Mesenchymal stem cell (in vitro differentiated cells and primary cell): Measurements from ENCODE around the gene CEP20.
A peak's percentile ranks its signal among the peaks of the same experiment; 100 is the strongest.

Experiments used
- DNase-seq: peaks from one replicate; pipeline ENCODE4 v3.0.0-alpha.2; 2013
- H2AFZ ChIP-seq: one replicate; pipeline ENCODE4 v1.6.1; 2013; ENCODE audit warnings: low read depth, mild to moderate bottlenecking, control low read depth, inconsistent platforms, low read length, moderate library complexity
- H2AK5ac ChIP-seq: 2 replicates; pipeline ENCODE4 v1.6.1; 2013; ENCODE audit warnings: low read length, moderate library complexity, mild to moderate bottlenecking, inconsistent platforms; ENCODE audit not compliant: severe bottlenecking
- H2BK120ac ChIP-seq: one replicate; pipeline ENCODE4 v1.6.1; 2013; ENCODE audit warnings: low read depth, mild to moderate bottlenecking, inconsistent platforms, low read length, moderate library complexity
- H2BK12ac ChIP-seq, 2 experiments: one replicate each; pipeline ENCODE4 v1.6.1; 2013; ENCODE audit warnings: inconsistent platforms in 2 of 2, low read length in 2 of 2, mild to moderate bottlenecking in 2 of 2, moderate library complexity in 2 of 2, control low read depth in 1 of 2
- H2BK15ac ChIP-seq: one replicate; pipeline ENCODE4 v1.6.1; 2013; ENCODE audit warnings: mild to moderate bottlenecking, low read depth, inconsistent platforms; ENCODE audit not compliant: poor library complexity, severe bottlenecking
- H2BK5ac ChIP-seq: 2 replicates; pipeline ENCODE4 v1.6.1; 2013; ENCODE audit warnings: low read depth, mild to moderate bottlenecking, low read length, control low read depth, inconsistent platforms; ENCODE audit not compliant: poor library complexity, severe bottlenecking
- H3K14ac ChIP-seq, 2 experiments: one replicate each; pipeline ENCODE4 v1.6.1; 2013; ENCODE audit warnings: inconsistent platforms in 2 of 2, low read length in 2 of 2, control low read depth in 1 of 2, mild to moderate bottlenecking in 1 of 2, moderate library complexity in 1 of 2
- H3K18ac ChIP-seq, 2 experiments: one replicate each; pipeline ENCODE4 v1.6.1; 2013; ENCODE audit warnings: inconsistent platforms in 2 of 2, low read length in 2 of 2, control low read depth in 1 of 2, low read depth in 1 of 2, mild to moderate bottlenecking in 1 of 2
- H3K23ac ChIP-seq, 2 experiments: one replicate each; pipeline ENCODE4 v1.6.1; 2013; ENCODE audit warnings: inconsistent platforms in 2 of 2, low read length in 2 of 2, mild to moderate bottlenecking in 2 of 2, moderate library complexity in 2 of 2, control low read depth in 1 of 2
- H3K27ac ChIP-seq: 2 replicates; pipeline ENCODE4 v1.5.1; 2013; ENCODE audit warnings: mild to moderate bottlenecking, moderate library complexity, low read length, control low read depth, inconsistent platforms; ENCODE audit not compliant: poor library complexity, severe bottlenecking
- H3K27me3 ChIP-seq, 2 experiments: 2 replicates each; pipeline versions ENCODE4 v1.6.1 to v1.7.0; 2013; ENCODE audit warnings: low read length in 2 of 2, mild to moderate bottlenecking in 2 of 2, moderate library complexity in 2 of 2, control low read depth in 1 of 2, inconsistent platforms in 1 of 2; ENCODE audit not compliant: control insufficient read depth in 1 of 2, insufficient read depth in 1 of 2
- H3K36me3 ChIP-seq, 2 experiments: 2 replicates each; pipeline versions ENCODE4 v1.6.1 to v1.7.0; 2013; ENCODE audit warnings: low read length in 2 of 2, control low read depth in 1 of 2, inconsistent platforms in 1 of 2, low read depth in 1 of 2, mild to moderate bottlenecking in 1 of 2; ENCODE audit not compliant: insufficient read depth in 2 of 2, control insufficient read depth in 1 of 2
- H3K4ac ChIP-seq, 2 experiments: one replicate each; pipeline ENCODE4 v1.6.1; 2013; ENCODE audit warnings: inconsistent platforms in 2 of 2, low read length in 2 of 2, mild to moderate bottlenecking in 2 of 2, moderate library complexity in 2 of 2, control low read depth in 1 of 2, low read depth in 1 of 2
- H3K4me1 ChIP-seq: 2 replicates; pipeline ENCODE4 v1.6.1; 2013; ENCODE audit warnings: low read depth, low read length, control low read depth; ENCODE audit not compliant: control insufficient read depth, insufficient read depth
- H3K4me2 ChIP-seq: 2 replicates; pipeline ENCODE4 v1.6.1; 2013; ENCODE audit warnings: low read length, mild to moderate bottlenecking, inconsistent platforms; ENCODE audit not compliant: poor library complexity, severe bottlenecking
- H3K4me3 ChIP-seq, 2 experiments: 2 replicates each; pipeline versions ENCODE4 v1.5.1 to v1.7.0; 2013; ENCODE audit warnings: low read length in 2 of 2, mild to moderate bottlenecking in 2 of 2, control low read depth in 1 of 2, low read depth in 1 of 2; ENCODE audit not compliant: insufficient read depth in 1 of 2
- H3K79me1 ChIP-seq: replicated peaks from 2 replicates; pipeline ENCODE4 v1.6.1; 2013; ENCODE audit warnings: mild to moderate bottlenecking, control low read depth, low read length, inconsistent platforms; ENCODE audit not compliant: poor library complexity, severe bottlenecking
- H3K9ac ChIP-seq: 2 replicates; pipeline ENCODE4 v1.7.0; 2013; ENCODE audit warnings: mild to moderate bottlenecking, low read length, moderate library complexity
- H3K9me3 ChIP-seq: 2 replicates; pipeline ENCODE4 v1.7.0; 2013; ENCODE audit warnings: mild to moderate bottlenecking, low read length; ENCODE audit not compliant: control insufficient read depth
- H4K8ac ChIP-seq: one replicate; pipeline ENCODE4 v1.6.1; 2013; ENCODE audit warnings: inconsistent platforms, mild to moderate bottlenecking, low read length, moderate library complexity
- H4K91ac ChIP-seq: one replicate; pipeline ENCODE4 v1.6.1; 2013; ENCODE audit warnings: mild to moderate bottlenecking, low read length, inconsistent platforms
- WGBS: methylation state at CpG from one replicate; pipeline ENCODE4 v1.1.7; 2013; ENCODE audit warnings: mixed read lengths; 5-methylcytosine and 5-hydroxymethylcytosine counted together

CEP20 gene

GRCh38 chr16:15898654-15899053 is 10.3 kb upstream of the CEP20 start:
- no peak overlapping the region for H2AFZ ChIP-seq
- peak overlapping the region; percentile 97 for H2AK5ac ChIP-seq
- no peak overlapping the region for H2BK12ac ChIP-seq
- no peak overlapping the region for H3K27ac ChIP-seq
- no peak overlapping the region for H3K9ac ChIP-seq
- WGBS: 93% methylated on average over 6 of the region's 6 CpGs
- no peak for DNase-seq
- H3K9me3 ChIP-seq: no peaks in the 10 kb centered on the region
- H3K4me3 ChIP-seq: no peak overlapping the region
- H4K91ac ChIP-seq: no peak overlapping the region
- no peaks in the 10 kb centered on the region for H3K27me3 ChIP-seq
- H3K4me2 ChIP-seq: no peak overlapping the region
- no peaks in the 10 kb centered on the region for H3K79me1 ChIP-seq
- H2BK120ac ChIP-seq: no peak overlapping the region
- H3K4ac ChIP-seq: no peak overlapping the region
- no peak overlapping the region for H3K14ac ChIP-seq
- H3K36me3 ChIP-seq: no peaks in the 10 kb centered on the region
- H3K4me1 ChIP-seq: peaks cover 19% of the 10 kb centered on the region
- no peak overlapping the region for H3K18ac ChIP-seq
- no peak overlapping the region for H2BK5ac ChIP-seq
- no peak overlapping the region for H3K23ac ChIP-seq
- H2BK15ac ChIP-seq: no peak overlapping the region
- no peak overlapping the region for H4K8ac ChIP-seq

DNA sequence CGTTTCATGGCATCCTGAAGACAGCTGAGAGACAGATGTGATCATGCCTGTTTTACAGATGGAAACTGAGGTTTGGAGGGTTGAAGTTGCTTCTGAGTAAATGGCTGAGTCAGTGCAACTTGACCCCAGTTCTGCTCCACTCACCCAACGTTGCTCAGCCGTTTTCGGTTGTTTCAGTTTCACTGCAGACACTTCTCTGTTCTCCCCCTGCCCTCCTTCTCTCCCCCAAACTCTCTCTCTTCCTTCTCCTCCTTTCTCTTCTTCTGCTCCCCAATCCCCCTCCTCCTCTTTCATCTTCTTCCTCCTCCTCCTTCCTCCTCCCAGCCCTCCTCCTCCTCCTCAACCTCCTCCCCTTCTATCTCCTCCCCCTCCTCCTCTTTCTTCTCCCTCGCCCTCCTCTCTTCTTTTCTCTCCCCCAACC is 9.4 kb upstream of the CEP20 start:
- Histone ChIP-seq H3K4me3 (peak overlapping the region in 1 of 2 experiments; percentile 57), H3K79me1 (no peaks in the 10 kb centered on the region), H2BK120ac (no peak overlapping the region), H2AK5ac (no peak overlapping the region), H4K8ac (no peak overlapping the region), H3K27ac (no peak overlapping the region), H2AFZ (no peak overlapping the region), H2BK5ac (no peak overlapping the region), H3K4me2 (no peak overlapping the region), H3K14ac (no peak overlapping the region), H3K9me3 (no peaks in the 10 kb centered on the region), H3K23ac (no peak overlapping the region), H3K9ac (peak overlapping the region; percentile 73), H3K4me1 (peaks cover 19% of the 10 kb centered on the region), H2BK12ac (no peak overlapping the region), H2BK15ac (no peak overlapping the region), H4K91ac (no peak overlapping the region), H3K36me3 (no peaks in the 10 kb centered on the region), H3K4ac (no peak overlapping the region), H3K18ac (no peak overlapping the region), H3K27me3 (no peaks in the 10 kb centered on the region)
- 70% methylated on average over 5 of the region's 5 CpGs for WGBS
- peak; percentile 8 for DNase-seq

- Histone ChIP-seq H4K91ac (no peak overlapping the region), H3K4me3 (peak overlapping the region in 1 of 2 experiments; percentile 57), H3K4ac (no peak overlapping the region), H3K4me1 (peaks cover 19% of the 10 kb centered on the region), H2BK12ac (no peak overlapping the region), H3K18ac (no peak overlapping the region), H3K9ac (peak overlapping the region; percentile 73), H3K4me2 (peak overlapping the region; percentile 10), H3K14ac (no peak overlapping the region), H3K9me3 (no peaks in the 10 kb centered on the region), H2BK120ac (no peak overlapping the region), H2AK5ac (peak overlapping the region; percentile 45), H2AFZ (no peak overlapping the region), H3K79me1 (no peaks in the 10 kb centered on the region), H3K27me3 (no peaks in the 10 kb centered on the region), H3K27ac (peak overlapping the region; percentile 33), H2BK5ac (no peak overlapping the region), H3K36me3 (no peaks in the 10 kb centered on the region), H2BK15ac (no peak overlapping the region), H3K23ac (no peak overlapping the region), H4K8ac (no peak overlapping the region)
- 90% methylated on average over 7 of the region's 8 CpGs for WGBS
- DNase-seq: no peak
Observed at GRCh38 chr16:15897121-15897780, 8.8 kb upstream of the CEP20 start.

DNA sequence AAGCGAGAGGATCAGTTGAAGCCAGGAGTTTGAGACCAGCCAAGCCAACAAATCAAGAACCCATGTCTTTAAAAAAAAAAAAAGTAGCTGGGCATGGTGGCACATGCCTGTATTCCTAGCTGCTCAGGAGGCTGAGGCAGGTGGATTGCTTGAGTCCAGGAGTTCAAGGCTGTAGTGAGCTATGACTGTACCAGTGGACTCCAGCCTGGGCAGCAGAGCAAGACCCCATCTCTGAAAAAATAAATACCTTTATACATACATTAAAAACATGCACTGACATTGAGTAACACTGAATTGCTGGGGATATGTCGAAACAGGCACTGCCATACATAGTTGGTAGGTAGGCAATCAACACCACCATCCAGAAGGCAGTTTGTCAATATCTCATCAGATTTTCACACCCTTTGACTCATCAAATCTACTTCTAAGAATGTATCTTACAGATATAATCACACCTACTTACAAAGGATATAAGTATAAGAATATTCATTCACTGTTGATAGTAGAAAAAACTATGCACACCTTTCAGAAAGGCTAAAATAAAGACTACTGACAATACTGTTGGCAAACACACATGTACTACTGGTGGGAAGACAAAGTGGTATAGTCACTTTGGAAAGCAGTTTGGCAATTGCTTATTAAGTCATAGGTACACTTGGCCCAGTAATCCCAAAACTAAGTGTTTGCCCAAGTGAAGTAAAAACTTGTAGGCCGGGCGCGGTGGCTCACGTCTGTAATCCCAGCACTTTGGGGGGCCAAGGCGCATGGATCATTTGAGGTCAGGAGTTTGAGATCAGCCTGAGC is 6.4 kb upstream of the CEP20 start:
- H2BK5ac ChIP-seq: no peak overlapping the region
- H3K27ac ChIP-seq: no peak overlapping the region
- H3K23ac ChIP-seq: no peak overlapping the region
- no peaks in the 10 kb centered on the region for H3K79me1 ChIP-seq
- no peak for DNase-seq
- no peak overlapping the region for H2BK12ac ChIP-seq
- no peak overlapping the region for H2AK5ac ChIP-seq
- H3K4me3 ChIP-seq: no peak overlapping the region
- no peaks in the 10 kb centered on the region for H3K9me3 ChIP-seq
- no peak overlapping the region for H4K91ac ChIP-seq
- no peaks in the 10 kb centered on the region for H3K36me3 ChIP-seq
- 93% methylated on average over 7 of the region's 7 CpGs for WGBS
- no peak overlapping the region for H3K4ac ChIP-seq
- H4K8ac ChIP-seq: no peak overlapping the region
- no peak overlapping the region for H3K4me2 ChIP-seq
- H3K4me1 ChIP-seq: peaks cover 17% of the 10 kb centered on the region
- no peak overlapping the region for H2BK120ac ChIP-seq
- no peak overlapping the region for H2BK15ac ChIP-seq
- H3K9ac ChIP-seq: no peak overlapping the region
- H3K18ac ChIP-seq: no peak overlapping the region
- no peak overlapping the region for H3K14ac ChIP-seq
- no peaks in the 10 kb centered on the region for H3K27me3 ChIP-seq
- H2AFZ ChIP-seq: no peak overlapping the region
